Activated CD8-positive, alpha-beta T cell treated with anti-CD3 and anti-CD28 coated beads, Interleukin-2, amount 10 ng/mL, durations not matched to agents 7 days and 5 days (primary cell): ENCODE results near the gene ROBO3. TPM values are rescaled to one million over a fixed set of nuclear protein-coding genes. Genes with fewer than 3 reads are reported as not detected.

Experiments used
- ATAC-seq: fragments of 150-1000 bp; cut with Tn5 transposase; one replicate; pipeline ENCODE4 v1.10.0; 2021; ENCODE audit warnings: moderate library complexity
- CTCF ChIA-PET: fragments of 350-600 bp; sonication (Branson Sonifier 250); formaldehyde crosslinking; loops from one replicate; lab custom pipeline; 2021; ENCODE audit warnings: antibody characterized with exemption; lab: Charles Lee
- POLR2A ChIA-PET: fragments of 350-600 bp; sonication (Branson Sonifier 250); formaldehyde crosslinking; loops from one replicate; lab custom pipeline; 2021; ENCODE audit warnings: antibody characterized with exemption; lab: Charles Lee
- DNase-seq: peaks from one replicate; pipeline ENCODE4 v3.0.0-alpha.2; 2020
- H3K27ac Mint-ChIP-seq: one replicate; pipeline ENCODE4 v1.8.0; 2021; ENCODE audit warnings: mild to moderate bottlenecking, mixed read lengths
- H3K27me3 Mint-ChIP-seq: one replicate; pipeline ENCODE4 v1.8.0; 2021; ENCODE audit warnings: low read depth, mixed read lengths
- H3K36me3 Mint-ChIP-seq: one replicate; pipeline ENCODE4 v1.8.0; 2021; ENCODE audit warnings: low read depth, mixed read lengths
- H3K4me1 Mint-ChIP-seq: one replicate; pipeline ENCODE4 v1.8.0; 2021; ENCODE audit warnings: low read depth, mixed read lengths
- H3K4me3 Mint-ChIP-seq: one replicate; pipeline ENCODE4 v1.8.0; 2021; ENCODE audit warnings: mild to moderate bottlenecking, mixed read lengths
- H3K9me3 Mint-ChIP-seq: one replicate; pipeline ENCODE4 v1.8.0; 2022; ENCODE audit warnings: mixed read lengths; ENCODE audit not compliant: insufficient read depth
- total RNA-seq, 2 experiments: library from RNA; stranded (reverse); gene quantifications; one replicate each; pipeline ENCODE4 v1.2.3, GENCODE V29; 2021

ROBO3 gene, protein sequence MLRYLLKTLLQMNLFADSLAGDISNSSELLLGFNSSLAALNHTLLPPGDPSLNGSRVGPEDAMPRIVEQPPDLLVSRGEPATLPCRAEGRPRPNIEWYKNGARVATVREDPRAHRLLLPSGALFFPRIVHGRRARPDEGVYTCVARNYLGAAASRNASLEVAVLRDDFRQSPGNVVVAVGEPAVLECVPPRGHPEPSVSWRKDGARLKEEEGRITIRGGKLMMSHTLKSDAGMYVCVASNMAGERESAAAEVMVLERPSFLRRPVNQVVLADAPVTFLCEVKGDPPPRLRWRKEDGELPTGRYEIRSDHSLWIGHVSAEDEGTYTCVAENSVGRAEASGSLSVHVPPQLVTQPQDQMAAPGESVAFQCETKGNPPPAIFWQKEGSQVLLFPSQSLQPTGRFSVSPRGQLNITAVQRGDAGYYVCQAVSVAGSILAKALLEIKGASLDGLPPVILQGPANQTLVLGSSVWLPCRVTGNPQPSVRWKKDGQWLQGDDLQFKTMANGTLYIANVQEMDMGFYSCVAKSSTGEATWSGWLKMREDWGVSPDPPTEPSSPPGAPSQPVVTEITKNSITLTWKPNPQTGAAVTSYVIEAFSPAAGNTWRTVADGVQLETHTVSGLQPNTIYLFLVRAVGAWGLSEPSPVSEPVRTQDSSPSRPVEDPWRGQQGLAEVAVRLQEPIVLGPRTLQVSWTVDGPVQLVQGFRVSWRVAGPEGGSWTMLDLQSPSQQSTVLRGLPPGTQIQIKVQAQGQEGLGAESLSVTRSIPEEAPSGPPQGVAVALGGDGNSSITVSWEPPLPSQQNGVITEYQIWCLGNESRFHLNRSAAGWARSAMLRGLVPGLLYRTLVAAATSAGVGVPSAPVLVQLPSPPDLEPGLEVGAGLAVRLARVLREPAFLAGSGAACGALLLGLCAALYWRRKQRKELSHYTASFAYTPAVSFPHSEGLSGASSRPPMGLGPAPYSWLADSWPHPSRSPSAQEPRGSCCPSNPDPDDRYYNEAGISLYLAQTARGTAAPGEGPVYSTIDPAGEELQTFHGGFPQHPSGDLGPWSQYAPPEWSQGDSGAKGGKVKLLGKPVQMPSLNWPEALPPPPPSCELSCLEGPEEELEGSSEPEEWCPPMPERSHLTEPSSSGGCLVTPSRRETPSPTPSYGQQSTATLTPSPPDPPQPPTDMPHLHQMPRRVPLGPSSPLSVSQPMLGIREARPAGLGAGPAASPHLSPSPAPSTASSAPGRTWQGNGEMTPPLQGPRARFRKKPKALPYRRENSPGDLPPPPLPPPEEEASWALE (N-terminal part only)
- total RNA-seq, result 10 to 100 TPM in 1 of 2 experiments, 1 to 10 TPM in 1; 9.4 to 10.5 TPM

DNA sequence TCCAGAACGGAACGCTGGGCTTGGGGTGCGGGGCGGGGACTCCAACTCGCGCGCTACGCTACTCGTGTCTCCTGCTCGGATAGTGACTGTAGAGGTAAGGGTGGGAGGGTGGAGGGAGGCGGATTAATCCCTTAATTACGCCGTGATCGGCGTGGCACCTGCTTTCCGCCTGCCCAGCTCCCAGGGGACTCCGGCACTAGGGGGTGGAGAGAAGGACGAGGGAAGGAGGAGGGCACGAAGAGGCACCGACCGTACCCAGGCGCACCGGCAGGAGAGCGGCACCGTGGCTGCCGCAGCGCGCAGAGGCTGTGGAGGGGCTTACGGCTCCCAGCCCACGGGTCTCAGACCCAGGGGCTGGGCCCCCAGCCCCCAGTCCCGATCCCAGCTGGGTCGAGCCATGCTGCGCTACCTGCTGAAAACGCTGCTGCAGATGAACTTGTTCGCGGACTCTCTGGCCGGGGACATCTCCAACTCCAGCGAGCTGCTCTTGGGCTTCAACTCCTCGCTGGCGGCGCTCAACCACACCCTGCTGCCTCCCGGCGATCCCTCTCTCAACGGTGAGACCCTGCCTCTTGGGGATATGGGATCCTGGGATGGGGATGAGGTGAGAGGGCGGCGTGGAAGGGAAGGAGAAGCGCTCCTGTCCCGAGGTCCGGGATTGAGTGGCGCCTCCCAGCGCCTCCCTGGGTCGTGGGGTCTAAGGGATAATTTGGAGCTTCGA is at the start of gene ROBO3:
Gene ROBO3, plus strand, starts transcription at position 252 of the 721 bp plus-strand sequence. Its CDS starts 146 bp downstream, at position 398.
- ATAC-seq (no peak), DNase-seq (no peak)
- ChIA-PET POLR2A (no interaction called here), CTCF (interaction anchor here (0.8 to 2.5 kb wide), 18 partner anchors 7 to 232 kb away, joined by 3 to 19 read pairs (median 5); partner anchors contain the start of genes CCDC15, SIAE and SPA17)
- H3K27ac Mint-ChIP-seq, result no peak within 1 kb of the TSS
- no peak within 1 kb of the TSS for H3K4me3 Mint-ChIP-seq
- H3K36me3 Mint-ChIP-seq, result no peaks in the 10 kb centered on the region
- peaks cover 88% of the 10 kb centered on the region for H3K27me3 Mint-ChIP-seq
- H3K9me3 Mint-ChIP-seq, result no peaks in the 10 kb centered on the region
- peaks cover 21% of the 10 kb centered on the region for H3K4me1 Mint-ChIP-seq

DNA sequence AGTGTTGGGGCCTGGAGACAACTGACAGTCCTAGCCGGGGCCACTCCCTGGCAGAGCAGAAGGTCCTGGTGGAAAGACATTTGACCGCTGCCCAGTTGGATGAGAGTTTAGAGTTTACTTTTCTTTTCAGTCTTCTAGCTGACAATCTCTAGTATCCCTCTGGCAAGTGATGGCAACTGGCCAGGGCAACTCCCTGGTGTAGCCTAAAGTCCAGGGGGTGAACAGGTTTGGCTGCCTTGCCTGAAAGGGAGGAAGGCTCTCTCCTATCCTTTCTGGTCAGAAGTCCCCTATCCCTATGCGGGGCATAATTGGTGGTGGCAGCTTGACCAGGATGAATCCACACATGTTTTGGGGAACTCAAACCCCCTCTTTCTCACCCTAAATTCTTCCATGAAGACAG is 48.2 kb upstream of the ROBO3 start:
- Mint-ChIP-seq H3K9me3 (no peaks in the 10 kb centered on the region), H3K27me3 (peaks cover 40% of the 10 kb centered on the region), H3K36me3 (no peaks in the 10 kb centered on the region), H3K4me3 (no peak overlapping the region), H3K4me1 (no peaks in the 10 kb centered on the region), H3K27ac (no peak overlapping the region)
- ChIA-PET POLR2A (no interaction called here), CTCF (no interaction called here)
- ATAC-seq (no peak), DNase-seq (no peak)

DNA sequence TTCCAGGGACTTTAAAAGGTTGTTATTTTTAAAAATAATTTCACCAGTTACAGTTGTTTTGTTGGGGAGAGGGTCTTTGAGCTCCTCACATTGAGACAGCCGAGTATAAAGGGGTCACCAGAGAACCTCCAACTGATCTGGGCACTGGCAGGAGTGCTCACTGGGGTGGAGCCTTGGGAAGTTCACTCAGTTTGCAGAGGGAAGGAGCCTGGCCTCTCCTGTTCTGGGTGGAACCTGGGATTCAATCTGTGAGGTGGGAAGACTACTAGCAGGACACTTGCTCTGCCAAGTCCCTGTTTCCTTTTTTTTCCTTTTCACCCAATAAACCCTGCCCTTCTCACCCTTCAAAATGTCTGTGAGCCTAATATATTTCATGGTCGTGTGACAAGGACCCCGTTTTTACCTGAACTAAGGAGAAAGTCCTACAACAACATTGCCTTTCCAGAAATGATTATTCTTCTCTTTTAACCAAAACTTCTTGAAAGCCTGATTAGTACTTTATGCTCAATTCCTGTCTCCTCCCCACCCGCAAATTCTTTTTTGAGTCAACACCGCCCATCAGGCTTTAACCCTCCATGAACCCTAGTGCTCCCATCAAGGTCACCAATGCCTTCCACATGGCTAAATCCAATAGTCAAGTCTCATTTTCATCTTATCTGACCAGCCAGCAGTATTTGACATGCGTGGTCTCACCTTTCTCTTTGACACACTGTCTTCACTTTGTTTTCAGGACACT is 43.1 kb upstream of the ROBO3 start:
- H3K27me3 Mint-ChIP-seq, result peaks cover 39% of the 10 kb centered on the region
- no peak overlapping the region for H3K4me3 Mint-ChIP-seq
- H3K9me3 Mint-ChIP-seq, result no peaks in the 10 kb centered on the region
- POLR2A ChIA-PET, result interaction anchor here (0.8 kb wide), 1 partner anchor 21 kb away, joined by 3 read pairs; no protein-coding TSS in a partner anchor
- CTCF ChIA-PET, result interaction anchor here (1.3 to 1.9 kb wide), 2 partner anchors 15 to 54 kb away, joined by 5 to 6 read pairs; no protein-coding TSS in a partner anchor
- ATAC-seq (no peak), DNase-seq (no peak)
- no peak overlapping the region for H3K27ac Mint-ChIP-seq
- H3K4me1 Mint-ChIP-seq, result no peaks in the 10 kb centered on the region
- H3K36me3 Mint-ChIP-seq, result no peaks in the 10 kb centered on the region

DNA sequence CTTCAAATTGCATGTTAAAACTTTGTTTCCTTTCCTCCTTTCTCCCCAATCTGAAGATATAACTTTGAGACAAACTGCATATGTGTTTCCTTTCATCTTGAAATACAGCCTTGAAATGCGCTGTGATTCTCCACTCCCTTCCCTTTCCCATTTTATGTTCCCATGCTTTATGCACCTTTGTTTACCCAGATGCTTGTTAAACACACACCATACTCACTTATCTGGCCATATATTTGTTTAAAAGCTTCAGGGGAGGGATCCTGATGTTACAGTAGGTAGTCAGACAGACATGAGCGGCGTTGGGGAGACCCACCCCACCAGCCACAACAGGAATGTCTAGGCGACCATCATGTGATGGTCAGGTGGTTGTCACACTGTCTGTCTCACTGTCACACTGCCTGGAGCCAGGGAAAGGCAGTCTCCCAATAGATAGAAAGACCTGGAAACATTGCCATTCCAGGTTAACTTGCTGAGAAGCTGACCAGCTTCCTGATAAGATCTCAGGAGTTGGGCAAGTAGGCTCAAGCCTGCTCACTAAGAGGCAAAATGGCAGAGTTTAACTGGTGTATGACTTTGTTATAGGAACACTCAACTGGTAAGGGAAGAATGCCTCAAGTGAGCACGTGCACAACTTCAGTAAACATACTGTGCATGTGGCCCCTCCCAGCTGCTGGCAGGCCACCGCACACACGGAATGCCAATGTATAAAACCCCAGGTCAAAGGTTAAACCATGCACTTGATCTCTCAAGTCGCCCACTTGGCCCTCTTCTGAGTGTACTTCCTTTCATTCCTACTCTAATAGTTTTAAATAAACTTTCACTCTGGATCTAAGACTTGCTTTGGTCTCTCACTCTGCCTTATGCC is 41.5 kb upstream of the ROBO3 start:
- no peaks in the 10 kb centered on the region for H3K4me1 Mint-ChIP-seq
- H3K9me3 Mint-ChIP-seq, result no peaks in the 10 kb centered on the region
- no peaks in the 10 kb centered on the region for H3K36me3 Mint-ChIP-seq
- H3K27ac Mint-ChIP-seq, result no peak overlapping the region
- peaks cover 35% of the 10 kb centered on the region for H3K27me3 Mint-ChIP-seq
- DNase-seq (no peak), ATAC-seq (no peak)
- CTCF ChIA-PET, result no interaction called here
- POLR2A ChIA-PET, result no interaction called here
- no peak overlapping the region for H3K4me3 Mint-ChIP-seq

DNA sequence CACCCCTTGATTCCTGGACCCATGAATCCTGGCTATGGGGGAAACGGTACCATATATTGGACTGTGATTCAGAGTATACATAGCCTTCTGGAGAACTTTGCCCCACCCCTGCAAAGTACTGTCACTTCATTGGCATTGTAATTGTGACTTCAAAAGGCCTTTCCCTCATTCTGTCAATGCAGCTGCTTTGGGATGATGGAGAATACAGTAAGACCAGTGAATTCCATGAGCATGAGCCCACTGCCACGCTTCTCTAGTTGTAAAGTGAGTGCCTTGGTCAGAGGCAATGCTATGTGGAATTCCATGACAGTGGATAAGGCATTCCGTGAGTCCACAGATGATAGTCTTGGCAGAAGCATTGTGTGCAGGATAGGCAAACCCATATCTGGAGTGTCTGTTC is 39.4 kb upstream of the ROBO3 start:
- ATAC-seq (no peak), DNase-seq (no peak)
- no peak overlapping the region for H3K4me3 Mint-ChIP-seq
- H3K4me1 Mint-ChIP-seq, result no peaks in the 10 kb centered on the region
- ChIA-PET CTCF (no interaction called here), POLR2A (no interaction called here)
- H3K36me3 Mint-ChIP-seq, result no peaks in the 10 kb centered on the region
- H3K9me3 Mint-ChIP-seq, result no peaks in the 10 kb centered on the region
- peaks cover 25% of the 10 kb centered on the region for H3K27me3 Mint-ChIP-seq
- H3K27ac Mint-ChIP-seq, result no peak overlapping the region

DNA sequence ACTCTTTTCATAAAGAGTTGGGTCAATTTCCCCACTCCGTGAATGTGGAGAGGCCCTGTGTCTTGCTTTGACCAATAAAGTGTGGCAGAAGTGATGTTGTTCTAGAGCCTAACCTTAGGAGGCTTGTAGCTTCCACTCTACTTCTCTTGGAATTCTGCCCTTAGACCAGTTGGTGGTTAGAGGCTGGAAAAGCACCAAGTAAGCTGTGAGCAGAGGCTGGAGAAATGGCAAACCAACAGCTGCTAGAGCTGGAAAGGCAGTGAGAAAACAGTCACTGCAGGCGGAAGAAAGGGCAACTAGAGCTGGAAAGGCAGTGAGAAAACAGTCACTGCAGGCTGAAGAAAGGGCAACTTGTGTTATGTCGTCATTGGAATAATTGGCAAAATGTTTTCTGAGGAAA is 35.2 kb upstream of the ROBO3 start:
- ATAC-seq, result no peak
- no peak overlapping the region for H3K4me3 Mint-ChIP-seq
- H3K4me1 Mint-ChIP-seq, result peaks cover 4% of the 10 kb centered on the region
- ChIA-PET POLR2A (no interaction called here), CTCF (no interaction called here)
- no peak overlapping the region for H3K27ac Mint-ChIP-seq
- peaks cover 26% of the 10 kb centered on the region for H3K27me3 Mint-ChIP-seq
- no peaks in the 10 kb centered on the region for H3K36me3 Mint-ChIP-seq
- no peak for DNase-seq
- no peaks in the 10 kb centered on the region for H3K9me3 Mint-ChIP-seq

DNA sequence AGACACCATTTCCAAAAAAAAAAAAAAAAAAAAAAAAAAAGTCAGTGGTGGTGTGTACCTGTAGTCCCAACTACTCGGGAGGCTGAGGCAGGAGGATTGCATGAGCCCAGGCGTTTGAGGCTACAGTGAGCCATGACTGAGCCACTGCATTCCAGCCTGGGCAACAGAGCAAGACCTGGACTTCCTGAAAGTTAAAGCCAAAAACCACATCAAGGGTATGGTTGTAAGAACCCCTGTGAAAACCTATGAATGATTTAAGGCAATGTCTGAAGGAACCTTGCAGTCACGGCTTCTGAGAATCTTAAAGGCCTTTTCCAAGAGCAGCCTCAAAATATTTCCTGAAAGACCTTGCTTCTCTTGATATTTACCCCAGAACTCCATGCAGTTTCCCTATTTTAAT is 34.5 kb upstream of the ROBO3 start:
- H3K9me3 Mint-ChIP-seq, result no peaks in the 10 kb centered on the region
- H3K4me1 Mint-ChIP-seq, result peaks cover 4% of the 10 kb centered on the region
- H3K36me3 Mint-ChIP-seq, result no peaks in the 10 kb centered on the region
- CTCF ChIA-PET, result no interaction called here
- peaks cover 29% of the 10 kb centered on the region for H3K27me3 Mint-ChIP-seq
- H3K27ac Mint-ChIP-seq, result no peak overlapping the region
- no peak for ATAC-seq
- DNase-seq, result no peak
- no peak overlapping the region for H3K4me3 Mint-ChIP-seq
- POLR2A ChIA-PET, result no interaction called here

DNA sequence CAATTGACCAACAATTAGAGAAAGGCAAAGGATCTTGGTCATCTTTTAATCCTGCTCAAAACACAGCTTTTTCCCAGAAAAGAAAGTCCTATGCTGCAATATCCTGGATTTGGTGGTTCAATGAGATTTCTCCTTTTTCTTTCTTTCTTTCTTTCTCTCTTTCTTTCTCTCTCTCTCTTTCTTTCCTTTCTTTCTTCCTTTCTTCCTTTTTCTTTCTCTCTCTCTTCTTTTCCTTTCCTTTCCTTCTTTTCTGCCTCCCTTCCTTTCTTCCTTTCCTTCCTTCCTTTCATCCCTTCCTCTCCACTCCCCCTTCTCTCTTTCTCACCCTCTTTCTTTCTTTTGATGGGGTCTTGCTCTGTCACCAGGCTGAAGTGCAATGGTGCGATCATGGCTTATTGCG is 33.3 kb upstream of the ROBO3 start:
- ATAC-seq, result no peak
- no peaks in the 10 kb centered on the region for H3K9me3 Mint-ChIP-seq
- CTCF ChIA-PET, result interaction anchor here (0.9 to 2.8 kb wide), 3 partner anchors 34 to 162 kb away, joined by 3 to 12 read pairs (median 4); partner anchors contain the start of gene ROBO3
- H3K27me3 Mint-ChIP-seq, result peaks cover 26% of the 10 kb centered on the region
- no peak for DNase-seq
- no peak overlapping the region for H3K4me3 Mint-ChIP-seq
- peaks cover 11% of the 10 kb centered on the region for H3K4me1 Mint-ChIP-seq
- no peak overlapping the region for H3K27ac Mint-ChIP-seq
- no peaks in the 10 kb centered on the region for H3K36me3 Mint-ChIP-seq
- POLR2A ChIA-PET, result no interaction called here

DNA sequence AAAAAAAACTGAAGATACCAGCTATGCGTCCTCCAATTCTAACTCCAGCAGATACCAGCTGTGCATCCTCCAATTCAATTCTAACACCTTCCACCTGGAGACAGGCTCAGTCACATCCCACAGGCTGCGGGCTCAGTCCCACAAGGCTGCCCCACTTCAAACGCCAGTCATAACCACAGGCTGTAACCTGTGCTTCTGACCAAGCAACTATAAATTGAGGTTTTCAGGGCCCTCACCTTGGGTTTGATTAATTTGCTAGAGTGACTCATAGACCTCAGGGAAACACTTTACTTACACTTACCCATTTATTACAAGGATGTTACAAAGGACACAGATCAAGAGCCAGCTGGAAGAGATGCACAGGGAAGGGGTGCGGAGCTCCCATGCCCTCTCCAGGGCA is 32.7 kb upstream of the ROBO3 start:
- CTCF ChIA-PET, result interaction anchor here (0.9 to 2.8 kb wide), 6 partner anchors 33 to 163 kb away, joined by 3 to 12 read pairs (median 4); partner anchors contain the start of gene ROBO3
- ATAC-seq (no peak), DNase-seq (no peak)
- Mint-ChIP-seq H3K27me3 (peaks cover 27% of the 10 kb centered on the region), H3K9me3 (no peaks in the 10 kb centered on the region), H3K4me1 (peaks cover 17% of the 10 kb centered on the region), H3K36me3 (no peaks in the 10 kb centered on the region), H3K4me3 (no peak overlapping the region), H3K27ac (no peak overlapping the region)
- POLR2A ChIA-PET, result no interaction called here
